CD4-positive, CD25-positive, alpha-beta regulatory T cell (primary cell): ENCODE data around the gene TMEM151B. TPM values are rescaled to one million over a fixed set of nuclear protein-coding genes. Genes with fewer than 3 reads are reported as not detected.
"Not testable (repeated sequence)": the region's sequence is repeated elsewhere in the genome, so short reads cannot be mapped to it uniquely, and the experiment has no call there.

Source experiments
- ATAC-seq, 2 donors: fragments of 150-1000 bp; cut with Tn5 transposase; one replicate each; pipeline ENCODE4 v1.10.0; 2021; ENCODE audit warnings: low read depth in 2 of 2, moderate number of reproducible peaks in 2 of 2, moderate library complexity in 1 of 2
- DNase-seq, 3 donors: peaks; one replicate each; pipeline versions ENCODE4 v3.0.0 to v3.0.0-alpha.2; 2012 to 2022; ENCODE audit warnings: mixed read lengths in 1 of 3
- H3K27ac ChIP-seq: one replicate; pipeline ENCODE4 v1.7.0; 2013; ENCODE audit warnings: mild to moderate bottlenecking, low read length; ENCODE audit not compliant: insufficient read depth, poor library complexity, severe bottlenecking
- H3K27me3 ChIP-seq: one replicate; pipeline ENCODE4 v1.7.0; 2013; ENCODE audit warnings: low read length; ENCODE audit not compliant: control insufficient read depth, insufficient read depth
- H3K36me3 ChIP-seq: one replicate; pipeline ENCODE4 v1.7.0; 2013; ENCODE audit warnings: mild to moderate bottlenecking, low read length, moderate library complexity; ENCODE audit not compliant: control insufficient read depth, insufficient read depth
- H3K4me1 ChIP-seq: 2 replicates; pipeline ENCODE4 v1.7.0; 2013; ENCODE audit warnings: mild to moderate bottlenecking, low read length; ENCODE audit not compliant: insufficient read depth, control insufficient read depth, poor library complexity, severe bottlenecking
- H3K4me3 ChIP-seq: one replicate; pipeline ENCODE4 v1.7.0; 2013; ENCODE audit warnings: low read depth, mild to moderate bottlenecking, low read length, moderate library complexity
- H3K9me3 ChIP-seq, 2 experiments: 1 replicate in 1 of 2; 2 replicates in 1 of 2; pipeline ENCODE4 v1.7.0; 2013; ENCODE audit warnings: low read length in 2 of 2, mild to moderate bottlenecking in 1 of 2, moderate library complexity in 1 of 2; ENCODE audit not compliant: control insufficient read depth in 2 of 2
- H3K27ac Mint-ChIP-seq, 3 donors: one replicate each; pipeline ENCODE4 v1.8.0; 2020 to 2022; ENCODE audit warnings: mild to moderate bottlenecking in 3 of 3, mixed read lengths in 3 of 3, moderate library complexity in 2 of 3
- H3K27me3 Mint-ChIP-seq: one replicate; pipeline ENCODE4 v1.8.0; 2022; ENCODE audit warnings: mild to moderate bottlenecking, mixed read lengths
- H3K36me3 Mint-ChIP-seq: one replicate; pipeline ENCODE4 v1.8.0; 2020; ENCODE audit warnings: mixed read lengths
- H3K4me1 Mint-ChIP-seq, 4 donors: one replicate each; pipeline ENCODE4 v1.8.0; 2020 to 2022; ENCODE audit warnings: mixed read lengths in 4 of 4, mild to moderate bottlenecking in 1 of 4
- H3K4me3 Mint-ChIP-seq, 4 donors: one replicate each; pipeline ENCODE4 v1.8.0; 2020 to 2022; ENCODE audit warnings: mild to moderate bottlenecking in 4 of 4, mixed read lengths in 4 of 4, moderate library complexity in 3 of 4
- H3K9me3 Mint-ChIP-seq, 7 donors: one replicate each; pipeline ENCODE4 v1.8.0; 2020 to 2022; ENCODE audit warnings: mixed read lengths in 7 of 7, mild to moderate bottlenecking in 3 of 7, moderate library complexity in 2 of 7
- polyA plus RNA-seq, 4 donors: library from polyadenylated mRNA; unstranded; fragments of 300-500 nt; fragmentation: Illumina TruSeq; gene quantifications; one replicate each; pipeline ENCODE4 v1.2.3, GENCODE V29; 2021
- total RNA-seq: library from RNA; stranded (reverse); gene quantifications from one replicate; pipeline ENCODE4 v1.2.3, GENCODE V29; 2022

The TMEM151B gene
- total and polyA plus RNA-seq, 5 donors from 2014 or later = not detected

GRCh38 chr6:44338228-44339122 lies 68.2 kb downstream of the TMEM151B start:
- Histone ChIP-seq H3K36me3 (no peaks in the 10 kb centered on the region), H3K4me3 (no peak overlapping the region), H3K4me1 (no peaks in the 10 kb centered on the region), H3K27ac (no peak overlapping the region), H3K27me3 (peaks cover 9% of the 10 kb centered on the region), H3K9me3 (no peaks in the 10 kb centered on the region)
- DNase-seq (peak; percentile 40 to 74 (median 65)), ATAC-seq (peak; percentile 77 to 78)
- Mint-ChIP-seq H3K27ac (peak overlapping the region in 1 of 3 donors; percentile 50), H3K27me3 (peaks cover 50% of the 10 kb centered on the region), H3K9me3 (no peaks in the 10 kb centered on the region), H3K36me3 (no peaks in the 10 kb centered on the region), H3K4me1 (no peaks in the 10 kb centered on the region), H3K4me3 (no peak overlapping the region)

DNA sequence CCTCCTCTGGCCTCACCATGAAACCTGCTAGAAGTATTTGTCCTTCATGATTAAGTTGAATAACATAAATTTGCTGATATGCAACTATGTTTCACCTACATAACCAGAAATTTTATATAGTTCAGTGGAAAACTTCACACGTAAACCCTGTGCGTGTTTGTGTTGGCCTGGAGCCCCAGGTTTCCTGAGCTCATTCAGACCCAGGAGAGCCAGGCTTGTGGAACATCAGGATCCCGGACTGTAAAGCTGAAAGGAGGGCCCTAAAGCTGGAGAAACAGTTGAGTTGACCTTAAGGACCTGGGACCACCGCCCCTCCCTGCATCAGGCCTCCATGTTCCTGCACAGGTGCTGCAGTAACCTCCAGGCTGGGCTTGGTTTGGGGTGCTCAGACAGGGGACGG lies 69.1 kb downstream of the TMEM151B start:
- DNase-seq = no peak
- no peaks in the 10 kb centered on the region for H3K4me1 ChIP-seq
- H3K36me3 ChIP-seq = no peaks in the 10 kb centered on the region
- peaks cover 58% of the 10 kb centered on the region for H3K27me3 Mint-ChIP-seq
- ATAC-seq = no peak
- no peak overlapping the region for H3K27ac Mint-ChIP-seq
- no peaks in the 10 kb centered on the region for H3K9me3 ChIP-seq
- H3K27ac ChIP-seq = no peak overlapping the region
- no peak overlapping the region for H3K4me3 ChIP-seq
- peaks cover 17% of the 10 kb centered on the region for H3K27me3 ChIP-seq
- no peak overlapping the region for H3K4me3 Mint-ChIP-seq
- H3K9me3 Mint-ChIP-seq = no peaks in the 10 kb centered on the region
- H3K36me3 Mint-ChIP-seq = no peaks in the 10 kb centered on the region
- H3K4me1 Mint-ChIP-seq = no peaks in the 10 kb centered on the region

- no peak for DNase-seq
- H3K27me3 ChIP-seq = peaks cover 20% of the 10 kb centered on the region
- no peak overlapping the region for H3K27ac Mint-ChIP-seq
- H3K4me1 ChIP-seq = no peaks in the 10 kb centered on the region
- no peak for ATAC-seq
- no peak overlapping the region for H3K4me3 Mint-ChIP-seq
- no peak overlapping the region for H3K4me3 ChIP-seq
- no peaks in the 10 kb centered on the region for H3K4me1 Mint-ChIP-seq
- no peaks in the 10 kb centered on the region for H3K36me3 ChIP-seq
- no peaks in the 10 kb centered on the region for H3K36me3 Mint-ChIP-seq
- H3K9me3 ChIP-seq = no peaks in the 10 kb centered on the region
- H3K9me3 Mint-ChIP-seq = no peaks in the 10 kb centered on the region
- H3K27ac ChIP-seq = no peak overlapping the region
- H3K27me3 Mint-ChIP-seq = peaks cover 65% of the 10 kb centered on the region
Observed at GRCh38 chr6:44339763-44340625, 69.7 kb downstream of the TMEM151B start.

- no peaks in the 10 kb centered on the region for H3K9me3 ChIP-seq
Observed at GRCh38 chr6:44341095-44341890, 71.0 kb downstream of the TMEM151B start.

GRCh38 chr6:44342052-44342451 lies 71.8 kb downstream of the TMEM151B start:
- H3K9me3 ChIP-seq = no peaks in the 10 kb centered on the region
- no peaks in the 10 kb centered on the region for H3K9me3 Mint-ChIP-seq
- peaks cover 27% of the 10 kb centered on the region for H3K27me3 ChIP-seq
- no peaks in the 10 kb centered on the region for H3K36me3 Mint-ChIP-seq
- no peaks in the 10 kb centered on the region for H3K4me1 ChIP-seq
- ATAC-seq (no peak), DNase-seq (no peak)
- H3K4me3 Mint-ChIP-seq = no peak overlapping the region
- H3K36me3 ChIP-seq = no peaks in the 10 kb centered on the region
- H3K27ac Mint-ChIP-seq = no peak overlapping the region
- H3K27me3 Mint-ChIP-seq = peaks cover 66% of the 10 kb centered on the region
- H3K4me1 Mint-ChIP-seq = no peaks in the 10 kb centered on the region
- H3K4me3 ChIP-seq = no peak overlapping the region
- H3K27ac ChIP-seq = no peak overlapping the region

More at GRCh38 chr6:44341095-44341890, 71.0 kb downstream of the TMEM151B start:
- Histone ChIP-seq H3K27ac (no peak overlapping the region), H3K4me1 (no peaks in the 10 kb centered on the region), H3K36me3 (no peaks in the 10 kb centered on the region), H3K27me3 (peaks cover 27% of the 10 kb centered on the region), H3K4me3 (no peak overlapping the region)
- H3K36me3 Mint-ChIP-seq = no peaks in the 10 kb centered on the region
- DNase-seq (no peak), ATAC-seq (no peak)
- no peaks in the 10 kb centered on the region for H3K9me3 Mint-ChIP-seq
- H3K27me3 Mint-ChIP-seq = peaks cover 65% of the 10 kb centered on the region
- H3K27ac Mint-ChIP-seq = no peak overlapping the region
- H3K4me3 Mint-ChIP-seq = no peak overlapping the region
- H3K4me1 Mint-ChIP-seq = no peaks in the 10 kb centered on the region

GRCh38 chr6:44342489-44342888 lies 72.2 kb downstream of the TMEM151B start, which contains the start of gene SPATS1:
TSS of gene SPATS1 (plus strand) at chr6:44342650. CDS start at chr6:44343096, 446 bp downstream.
- no peak within 1 kb of the TSS for H3K4me3 Mint-ChIP-seq
- H3K36me3 Mint-ChIP-seq = no peaks in the 10 kb centered on the region
- H3K27me3 ChIP-seq = peaks cover 27% of the 10 kb centered on the region
- H3K27ac ChIP-seq = no peak within 1 kb of the TSS
- DNase-seq (no peak), ATAC-seq (no peak)
- H3K4me1 Mint-ChIP-seq = no peaks in the 10 kb centered on the region
- no peaks in the 10 kb centered on the region for H3K4me1 ChIP-seq
- no peak within 1 kb of the TSS for H3K27ac Mint-ChIP-seq
- no peaks in the 10 kb centered on the region for H3K9me3 Mint-ChIP-seq
- no peaks in the 10 kb centered on the region for H3K36me3 ChIP-seq
- H3K27me3 Mint-ChIP-seq = peaks cover 68% of the 10 kb centered on the region
- no peak within 1 kb of the TSS for H3K4me3 ChIP-seq
- H3K9me3 ChIP-seq = no peaks in the 10 kb centered on the region

GRCh38 chr6:44346818-44347217 lies 76.6 kb downstream of the TMEM151B start:
- not testable (repeated sequence) for H3K9me3 ChIP-seq, H3K4me1 Mint-ChIP-seq, H3K4me3 Mint-ChIP-seq, H3K4me3 ChIP-seq, H3K9me3 Mint-ChIP-seq, H3K27ac ChIP-seq, H3K36me3 ChIP-seq, H3K36me3 Mint-ChIP-seq, DNase-seq, H3K27ac Mint-ChIP-seq, H3K4me1 ChIP-seq, ATAC-seq
- peaks cover 22% of the 10 kb centered on the region for H3K27me3 ChIP-seq
- H3K27me3 Mint-ChIP-seq = peaks cover 59% of the 10 kb centered on the region
